LNCAP (cell line): Measurements from ENCODE around the gene CNOT10.
A peak's percentile ranks its signal among the peaks of the same experiment; 100 is the strongest.

Experiments
- TF ChIP-seq, protein P1 (sequence below): fragments of 450-650 bp; IDR thresholded peaks from 2 replicates; pipeline ENCODE4 v1.5.1; 2017; ENCODE audit warnings: mild to moderate bottlenecking

Gene CNOT10, protein sequence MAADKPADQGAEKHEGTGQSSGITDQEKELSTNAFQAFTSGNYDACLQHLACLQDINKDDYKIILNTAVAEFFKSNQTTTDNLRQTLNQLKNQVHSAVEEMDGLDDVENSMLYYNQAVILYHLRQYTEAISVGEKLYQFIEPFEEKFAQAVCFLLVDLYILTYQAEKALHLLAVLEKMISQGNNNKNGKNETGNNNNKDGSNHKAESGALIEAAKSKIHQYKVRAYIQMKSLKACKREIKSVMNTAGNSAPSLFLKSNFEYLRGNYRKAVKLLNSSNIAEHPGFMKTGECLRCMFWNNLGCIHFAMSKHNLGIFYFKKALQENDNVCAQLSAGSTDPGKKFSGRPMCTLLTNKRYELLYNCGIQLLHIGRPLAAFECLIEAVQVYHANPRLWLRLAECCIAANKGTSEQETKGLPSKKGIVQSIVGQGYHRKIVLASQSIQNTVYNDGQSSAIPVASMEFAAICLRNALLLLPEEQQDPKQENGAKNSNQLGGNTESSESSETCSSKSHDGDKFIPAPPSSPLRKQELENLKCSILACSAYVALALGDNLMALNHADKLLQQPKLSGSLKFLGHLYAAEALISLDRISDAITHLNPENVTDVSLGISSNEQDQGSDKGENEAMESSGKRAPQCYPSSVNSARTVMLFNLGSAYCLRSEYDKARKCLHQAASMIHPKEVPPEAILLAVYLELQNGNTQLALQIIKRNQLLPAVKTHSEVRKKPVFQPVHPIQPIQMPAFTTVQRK

DNA sequence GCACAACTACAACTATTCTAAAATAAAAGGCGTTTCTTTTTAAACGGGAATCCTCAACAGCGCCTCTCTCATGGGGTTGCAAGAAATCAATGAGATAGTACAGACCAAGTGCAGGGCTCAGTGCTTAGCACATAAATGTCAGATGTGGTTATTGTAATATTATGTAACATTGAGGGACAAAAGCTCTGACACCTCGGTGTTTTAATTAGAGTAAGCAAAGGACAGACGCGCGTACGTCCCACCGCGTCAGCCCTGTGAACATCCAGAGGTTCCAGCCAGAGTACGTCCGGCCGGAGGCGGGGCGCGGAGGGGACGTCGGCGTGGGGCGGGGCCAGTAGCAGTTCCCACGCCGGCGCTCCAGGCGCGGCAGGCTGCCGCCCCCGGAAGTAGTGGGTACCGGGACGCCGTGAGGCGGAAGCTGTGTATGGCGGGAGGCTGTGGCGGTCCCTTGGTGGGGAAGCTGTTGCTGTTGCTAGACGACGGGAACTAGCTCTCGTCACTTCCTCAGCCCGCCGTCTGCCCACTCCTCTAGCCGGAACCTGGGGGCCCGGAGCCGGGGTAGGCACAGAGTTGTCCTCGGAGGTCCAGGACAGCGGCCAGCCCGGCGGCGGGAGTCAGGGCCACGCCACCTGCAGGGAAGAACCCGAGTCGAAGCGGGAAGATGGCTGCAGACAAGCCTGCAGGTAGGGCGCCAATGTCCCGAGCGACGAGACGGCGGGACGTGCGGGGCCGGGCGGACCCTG lies at the start of gene CNOT10:
TSS of gene CNOT10 (plus strand) at position 389 of the 743 bp plus-strand sequence. CDS start at position 662, 273 bp downstream.
- TF ChIP-seq, protein P1, sequence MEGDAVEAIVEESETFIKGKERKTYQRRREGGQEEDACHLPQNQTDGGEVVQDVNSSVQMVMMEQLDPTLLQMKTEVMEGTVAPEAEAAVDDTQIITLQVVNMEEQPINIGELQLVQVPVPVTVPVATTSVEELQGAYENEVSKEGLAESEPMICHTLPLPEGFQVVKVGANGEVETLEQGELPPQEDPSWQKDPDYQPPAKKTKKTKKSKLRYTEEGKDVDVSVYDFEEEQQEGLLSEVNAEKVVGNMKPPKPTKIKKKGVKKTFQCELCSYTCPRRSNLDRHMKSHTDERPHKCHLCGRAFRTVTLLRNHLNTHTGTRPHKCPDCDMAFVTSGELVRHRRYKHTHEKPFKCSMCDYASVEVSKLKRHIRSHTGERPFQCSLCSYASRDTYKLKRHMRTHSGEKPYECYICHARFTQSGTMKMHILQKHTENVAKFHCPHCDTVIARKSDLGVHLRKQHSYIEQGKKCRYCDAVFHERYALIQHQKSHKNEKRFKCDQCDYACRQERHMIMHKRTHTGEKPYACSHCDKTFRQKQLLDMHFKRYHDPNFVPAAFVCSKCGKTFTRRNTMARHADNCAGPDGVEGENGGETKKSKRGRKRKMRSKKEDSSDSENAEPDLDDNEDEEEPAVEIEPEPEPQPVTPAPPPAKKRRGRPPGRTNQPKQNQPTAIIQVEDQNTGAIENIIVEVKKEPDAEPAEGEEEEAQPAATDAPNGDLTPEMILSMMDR: peak; percentile 25; the same call in 1 of the 2 replicates

GRCh38 chr3:32640939-32641338 lies 44.0 kb upstream of the CNOT10 start:
- TF ChIP-seq, protein P1: no peak

DNA sequence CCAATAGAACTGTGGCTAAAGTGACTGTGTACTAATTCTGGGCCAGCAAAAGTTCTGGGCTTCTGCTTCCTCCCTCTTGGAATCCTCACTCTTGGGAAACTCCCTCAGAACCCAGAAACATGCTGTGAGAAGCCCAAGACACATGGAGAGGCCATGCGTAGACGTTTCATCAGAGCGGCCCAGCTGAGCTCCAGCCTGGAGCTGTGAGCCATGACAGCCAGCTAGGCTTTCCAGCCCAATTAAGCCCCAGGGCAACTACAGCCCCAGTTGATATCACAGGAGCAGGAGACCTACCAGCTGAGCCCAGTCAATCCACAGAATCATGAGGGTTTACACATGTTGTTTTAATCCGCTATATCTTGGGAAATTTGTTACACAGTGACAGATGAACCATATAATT lies 43.6 kb upstream of the CNOT10 start:
- TF ChIP-seq, protein P1: no peak

GRCh38 chr3:32643354-32643753 lies 41.6 kb upstream of the CNOT10 start:
- TF ChIP-seq, protein P1: no peak

DNA sequence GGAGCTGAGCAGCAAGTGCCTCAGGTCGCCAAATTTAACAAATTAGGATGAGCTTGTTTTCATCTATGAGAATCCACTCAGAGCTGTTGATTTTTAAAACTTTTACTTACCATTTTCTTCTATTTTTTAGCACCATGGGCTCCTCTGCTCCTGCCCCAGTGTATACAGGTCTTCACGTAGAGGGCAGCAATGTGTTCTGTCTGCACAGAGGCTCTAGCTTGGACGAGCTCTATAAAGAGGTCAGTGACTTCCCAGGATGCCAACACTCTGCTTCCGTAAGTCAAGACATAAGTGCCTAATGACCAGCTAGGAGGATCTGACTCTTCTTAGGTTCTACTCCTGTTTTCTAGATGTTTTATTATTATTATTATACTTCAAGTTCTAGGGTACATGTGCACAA lies 41.2 kb upstream of the CNOT10 start:
- TF ChIP-seq, protein P1: no peak

- TF ChIP-seq, protein P1: no peak
Observed at GRCh38 chr3:32644380-32644779, 40.6 kb upstream of the CNOT10 start.

- TF ChIP-seq, protein P1: no peak
Observed at GRCh38 chr3:32646761-32647160, 38.2 kb upstream of the CNOT10 start.
